ENCODE measurements around the gene FNDC7. TPM values are rescaled to one million over a fixed set of nuclear protein-coding genes. Genes with fewer than 3 reads are reported as not detected.
A peak's percentile ranks its signal among the peaks of the same experiment; 100 is the strongest.
"Not testable (repeated sequence)": the region's sequence is repeated elsewhere in the genome, so short reads cannot be mapped to it uniquely, and the experiment has no call there.

FNDC7 gene
- total RNA-seq, result not detected

DNA sequence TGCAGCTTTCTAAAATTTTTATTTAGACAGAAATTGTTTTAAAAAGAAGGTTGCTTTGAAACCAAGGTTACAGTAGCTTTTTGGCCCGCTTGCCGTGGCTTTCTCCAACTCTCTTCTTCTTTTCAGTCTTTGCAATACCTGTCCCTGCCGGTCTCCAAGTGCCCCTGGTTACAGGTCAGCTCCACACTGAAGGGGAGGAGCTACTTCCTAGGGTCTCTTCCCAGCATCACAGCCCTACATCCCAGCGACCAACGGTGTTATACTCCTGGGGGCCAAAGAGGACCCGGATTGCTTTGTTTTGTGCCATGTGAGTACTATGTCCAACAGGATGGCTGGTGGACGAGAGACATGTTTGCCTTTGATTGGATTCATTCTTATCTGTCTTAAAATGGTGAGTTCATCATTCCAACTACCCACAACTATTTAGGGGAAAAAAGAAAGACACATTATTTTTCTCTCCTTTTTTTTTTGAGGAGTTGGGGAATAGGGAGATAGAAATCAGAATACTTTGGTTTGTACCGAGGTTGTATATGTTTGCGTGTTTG is at the start of gene FNDC7:
Gene FNDC7, plus strand, starts transcription at position 303 of the 545 bp plus-strand sequence. Its CDS starts 26 bp downstream, at position 329.
- DNase-seq, result no peak

DNA sequence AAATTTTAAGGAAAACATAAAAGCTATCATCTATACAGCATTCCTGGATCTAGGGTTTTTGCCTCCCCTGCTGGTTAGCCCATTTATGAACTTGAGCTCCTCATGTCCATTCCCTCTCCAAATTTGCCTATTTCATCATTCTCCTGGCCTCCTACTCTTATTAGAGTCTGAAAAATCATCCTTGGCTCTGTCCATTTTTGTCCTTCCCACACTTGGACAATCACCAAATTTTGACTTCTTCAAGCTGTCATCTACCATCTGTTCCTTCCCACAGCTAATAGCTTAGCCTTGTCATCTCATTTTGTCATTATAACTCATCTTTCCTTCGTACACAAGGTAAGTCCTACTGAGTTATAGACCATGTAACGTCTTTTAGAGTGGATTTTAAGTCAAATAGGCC is 49.6 kb upstream of the FNDC7 start:
- peak; percentile 24 for DNase-seq

DNA sequence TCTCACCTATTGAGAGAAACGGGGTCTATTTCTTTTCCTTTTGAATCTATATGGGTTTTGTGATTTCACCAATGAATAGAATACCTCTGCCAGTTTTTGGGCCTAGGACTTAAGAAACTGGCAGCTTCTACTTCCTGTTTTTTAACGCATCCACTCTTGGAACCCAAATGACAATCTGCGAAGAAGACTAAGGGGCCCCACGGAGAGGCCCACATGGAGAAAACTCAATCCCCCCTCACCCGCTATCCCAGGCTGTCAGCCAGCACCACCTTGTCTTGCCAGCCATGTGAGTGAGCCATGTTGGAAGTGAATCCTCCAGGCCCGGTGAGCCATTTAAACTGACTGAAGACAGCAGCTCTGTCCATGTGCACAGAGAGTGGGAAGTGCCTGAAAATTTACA is 48.2 kb upstream of the FNDC7 start:
- no peak for DNase-seq

- no peak for DNase-seq
Observed at GRCh38 chr1:108665067-108665466, 47.6 kb upstream of the FNDC7 start.

DNA sequence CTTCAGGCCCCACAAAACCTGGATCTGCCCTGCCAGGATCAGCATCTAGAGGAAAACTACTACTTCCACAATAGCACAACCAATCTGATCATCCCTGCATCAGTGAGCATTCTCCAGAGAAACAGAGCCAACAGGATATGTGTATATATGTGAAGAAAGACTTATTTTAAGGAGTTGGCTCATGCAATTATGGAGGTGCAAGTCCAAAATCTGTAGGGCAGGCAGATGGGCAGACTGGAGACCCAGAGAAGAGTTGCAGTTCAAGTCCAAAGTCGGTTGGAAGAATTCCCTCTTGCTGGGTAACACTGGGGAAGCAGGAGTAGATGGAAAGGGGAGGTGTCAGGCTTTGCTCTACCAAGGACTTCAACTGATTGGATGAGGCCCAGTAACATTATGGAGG is 46.9 kb upstream of the FNDC7 start:
- no peak for DNase-seq

- not testable (repeated sequence) for DNase-seq
Observed at GRCh38 chr1:108667422-108667821, 45.3 kb upstream of the FNDC7 start.

DNA sequence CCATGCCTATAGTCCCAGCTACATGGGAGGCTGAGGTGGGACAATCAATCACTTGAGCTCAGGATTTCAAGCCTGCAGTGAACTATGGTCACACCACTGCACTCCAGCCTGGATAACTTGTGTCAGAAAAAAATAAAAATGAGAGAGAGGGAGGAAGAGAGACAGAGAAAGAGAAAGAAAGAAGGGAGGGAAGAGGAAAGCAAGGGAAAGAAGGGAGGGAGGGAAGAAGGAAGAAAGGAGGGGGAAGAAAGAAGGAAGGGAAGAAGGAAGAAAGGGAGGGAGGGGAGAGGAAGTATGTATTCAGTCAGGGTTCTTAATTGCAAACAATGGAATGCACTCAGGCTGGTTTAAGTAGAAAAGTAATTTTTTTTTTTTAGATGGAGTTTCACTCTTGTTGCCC is 43.9 kb upstream of the FNDC7 start:
- no peak for DNase-seq

DNA sequence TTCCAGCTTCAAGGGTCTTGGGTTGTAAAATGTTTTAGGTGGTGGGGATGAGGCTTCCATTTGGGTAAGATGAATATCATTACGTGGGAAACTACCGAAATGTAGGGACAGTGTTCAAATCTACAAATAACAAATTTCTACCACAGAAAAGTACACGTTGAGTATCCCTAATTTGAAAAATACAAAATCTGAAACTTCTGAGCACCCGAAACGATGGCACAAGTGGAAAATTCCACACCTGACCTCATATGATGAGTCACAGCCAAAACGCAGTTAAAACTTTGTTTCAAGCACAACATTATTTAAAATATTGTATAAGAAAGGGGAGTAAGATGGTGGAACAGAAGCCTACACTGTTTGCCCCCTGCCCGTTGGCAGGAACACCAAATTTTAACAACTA is 43.0 kb upstream of the FNDC7 start:
- no peak for DNase-seq

DNA sequence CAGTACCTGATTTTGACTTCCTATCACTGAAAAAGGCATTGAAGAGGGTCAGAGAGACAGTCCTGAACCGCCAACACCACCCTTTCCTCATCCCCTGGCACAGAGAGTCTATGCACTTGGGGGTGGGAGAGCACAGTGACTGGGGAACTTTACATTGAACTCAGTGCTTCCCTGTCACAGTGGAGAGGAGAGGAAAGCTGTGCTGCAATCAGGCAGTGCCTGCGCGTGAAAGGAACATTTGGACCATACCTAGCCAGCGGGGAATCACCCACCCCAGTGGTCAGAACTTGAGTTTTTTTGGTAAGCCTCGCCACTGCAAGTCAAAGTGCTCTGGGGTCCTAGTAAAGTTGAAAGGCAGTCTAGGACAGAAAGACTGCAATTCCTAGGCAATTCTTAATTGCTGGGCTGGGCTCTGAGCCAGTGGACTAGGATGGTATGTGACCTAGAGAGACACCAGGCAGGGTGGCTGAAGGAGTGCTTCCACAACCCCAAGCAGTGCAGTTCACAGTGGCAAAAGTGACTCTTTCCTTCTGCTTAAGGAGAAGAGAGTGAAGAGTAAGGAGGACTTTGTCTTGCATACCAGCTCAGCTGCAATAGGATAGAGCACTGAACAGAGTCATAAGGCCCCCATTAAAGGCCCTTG is 42.5 kb upstream of the FNDC7 start:
- DNase-seq, result no peak

DNA sequence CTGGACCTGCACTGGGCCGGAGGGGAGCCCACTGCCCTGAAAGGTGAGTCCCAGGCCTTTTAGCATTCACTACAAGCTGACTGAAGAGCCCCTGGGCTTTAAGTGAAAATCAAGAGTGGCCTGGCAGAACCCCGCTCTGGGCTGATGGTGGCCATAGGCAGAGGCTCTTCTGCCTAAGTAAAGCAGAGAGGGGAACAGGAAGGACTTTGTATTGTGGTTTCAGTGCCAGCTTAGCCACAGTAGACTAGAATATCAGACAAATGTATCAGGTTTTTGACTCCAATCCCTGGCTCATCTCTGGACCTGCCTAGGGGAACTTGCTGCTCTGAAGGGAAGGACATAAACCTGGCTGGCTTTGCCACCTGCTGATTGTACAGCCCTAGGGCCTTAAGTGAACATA is 41.6 kb upstream of the FNDC7 start:
- no peak for DNase-seq

GRCh38 chr1:108678706-108679105 is 34.0 kb upstream of the FNDC7 start:
- DNase-seq, result no peak

DNA sequence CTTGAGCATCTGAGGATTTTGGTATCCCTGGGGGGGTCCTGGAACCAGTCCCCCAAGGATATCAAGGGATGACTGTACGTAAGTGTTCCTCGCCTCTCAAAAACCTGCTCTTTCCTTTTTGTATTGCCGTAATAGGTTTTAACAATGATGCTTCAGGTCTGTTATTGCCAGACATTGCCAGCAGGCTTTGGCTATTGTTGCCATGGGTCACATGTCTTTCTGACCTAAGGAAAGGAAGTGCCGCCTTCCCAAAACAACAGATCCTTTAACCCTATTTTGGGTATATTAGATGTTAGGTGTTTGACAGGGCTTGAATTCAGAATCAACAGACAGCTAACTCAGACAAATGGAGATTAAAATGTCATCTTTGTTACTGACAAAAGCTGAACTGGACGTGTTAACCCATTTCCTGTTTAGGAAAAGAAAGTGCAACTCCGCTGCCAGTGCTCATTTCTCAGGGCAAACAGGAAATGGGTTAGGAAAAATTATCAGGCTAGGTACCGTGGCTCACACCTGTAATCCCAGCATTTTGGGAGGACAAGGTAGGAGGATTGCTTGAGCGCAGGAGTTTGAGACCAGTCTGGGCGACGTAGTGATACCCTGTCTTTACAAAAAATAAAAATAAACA is 33.0 kb upstream of the FNDC7 start:
- DNase-seq, result no peak

DNA sequence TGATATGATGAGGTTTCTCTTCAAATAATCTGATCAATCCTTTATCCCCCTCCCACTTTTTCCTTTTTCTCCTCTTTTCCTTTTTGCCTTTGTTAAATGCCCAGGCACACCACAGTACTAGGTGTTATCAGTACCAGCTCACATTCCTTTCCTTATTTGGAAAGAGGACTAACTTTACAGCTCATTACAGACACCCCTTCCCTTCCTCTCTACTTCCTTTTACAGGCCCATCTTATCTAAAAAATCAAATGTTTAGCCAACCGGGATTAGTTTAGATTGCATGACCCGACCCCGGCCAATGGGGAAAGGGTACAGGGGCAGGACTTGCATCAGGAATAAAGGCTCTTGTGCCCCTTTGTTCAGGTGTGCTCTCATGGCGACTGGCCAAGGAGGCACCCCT is 31.0 kb upstream of the FNDC7 start:
- DNase-seq, result not testable (repeated sequence)

DNA sequence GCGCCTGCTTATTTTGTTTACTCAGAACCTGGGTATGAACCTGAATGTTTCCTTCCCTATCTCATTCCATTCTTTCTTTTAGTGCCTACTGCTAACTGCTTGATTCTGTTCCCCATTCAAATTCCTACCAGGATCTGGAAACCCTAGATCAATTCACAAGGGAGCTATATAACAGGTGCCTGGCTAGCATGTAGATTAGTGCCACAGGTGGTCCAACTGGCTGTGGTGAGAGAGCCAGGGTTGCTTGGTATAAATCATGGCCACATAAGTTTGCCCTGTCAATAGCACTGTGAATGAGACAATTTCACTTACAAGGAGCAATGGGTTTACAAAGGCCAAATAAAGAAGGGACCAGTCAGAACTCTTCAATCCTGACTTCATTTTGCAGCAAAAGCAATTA is 27.2 kb upstream of the FNDC7 start:
- DNase-seq, result no peak

DNA sequence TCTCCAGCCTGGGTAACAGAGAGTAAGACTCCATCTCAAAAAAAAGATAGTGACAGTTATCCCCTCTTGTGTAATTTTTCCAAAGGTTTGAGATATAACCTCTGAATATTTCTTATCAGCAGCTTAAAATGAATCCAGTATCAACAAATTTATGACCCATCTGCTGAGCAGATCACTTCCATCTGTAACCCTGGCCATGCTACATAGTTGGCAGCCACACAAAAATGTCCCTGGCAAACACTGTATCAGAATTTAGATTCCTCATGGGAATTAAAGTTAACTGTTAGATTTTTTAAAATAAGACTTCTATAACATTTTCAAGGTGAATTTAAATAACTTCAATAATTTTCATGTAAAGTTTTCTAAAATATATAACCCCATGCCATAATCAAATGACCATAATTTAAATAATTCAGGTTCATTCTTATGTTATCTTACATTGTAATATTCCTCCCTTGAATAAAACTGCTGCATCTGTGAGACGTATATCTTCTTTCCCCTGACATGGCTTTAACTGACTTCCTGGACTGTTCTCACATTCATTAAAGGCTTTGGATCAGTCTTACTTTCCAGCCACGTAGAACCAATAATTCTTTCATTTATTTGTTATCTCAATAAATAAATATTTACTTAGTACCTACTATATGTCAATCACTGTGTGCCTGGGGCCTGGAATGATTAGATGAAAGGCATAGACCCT is 25.9 kb upstream of the FNDC7 start:
- DNase-seq, result no peak

GRCh38 chr1:108691128-108691941 is 21.4 kb upstream of the FNDC7 start:
- DNase-seq, result no peak

DNA sequence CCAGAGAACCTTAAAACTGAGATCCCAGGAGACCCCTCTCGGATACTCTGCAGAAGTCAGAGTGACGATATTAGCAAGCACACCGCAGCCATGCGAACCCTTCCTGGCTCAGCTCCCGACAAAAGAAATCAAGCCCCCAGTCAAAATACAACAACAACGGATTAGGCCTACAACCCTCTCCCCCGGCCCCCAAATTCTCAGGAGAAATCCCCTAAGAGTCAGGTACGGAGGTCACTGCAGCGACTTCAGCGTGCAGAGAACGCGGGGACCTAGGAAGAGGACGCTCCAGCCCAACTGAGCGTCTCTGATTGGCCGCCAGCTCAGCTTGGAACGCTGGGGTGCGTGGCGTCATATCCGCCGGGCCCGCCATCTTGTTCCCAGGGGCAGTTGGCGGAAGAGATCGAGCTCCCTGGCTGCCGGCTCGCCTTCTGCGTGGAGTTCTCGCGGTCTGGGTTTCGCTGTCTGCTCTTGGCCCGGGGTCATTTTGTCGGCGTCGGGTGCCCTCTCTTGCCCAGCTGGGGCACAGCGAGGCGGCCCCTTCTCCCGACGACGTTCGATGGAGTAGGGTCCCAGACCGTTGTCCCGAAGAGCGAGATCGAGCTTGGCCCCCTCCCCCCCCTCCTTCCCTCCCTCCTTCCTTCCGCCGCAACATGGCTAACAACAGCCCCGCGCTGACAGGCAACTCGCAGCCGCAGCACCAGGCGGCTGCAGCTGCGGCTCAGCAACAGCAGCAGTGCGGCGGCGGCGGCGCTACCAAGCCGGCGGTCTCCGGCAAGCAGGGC is 20.6 kb upstream of the FNDC7 start, which contains the start of gene PRPF38B:
Gene PRPF38B, plus strand, starts transcription at position 369 of the 782 bp plus-strand sequence. Its CDS starts 282 bp downstream, at position 651.
- peak; percentile 98 for DNase-seq

- peak; percentile 82 for DNase-seq
Observed at GRCh38 chr1:108692724-108693655, 19.7 kb upstream of the FNDC7 start.

GRCh38 chr1:108695535-108695934 is 17.2 kb upstream of the FNDC7 start:
- DNase-seq, result no peak

All from tongue (tissue), 2 donors.